Astrocyte of the cerebellum (primary cell): ENCODE data around the gene CKLF.
"Not testable (repeated sequence)": the region's sequence is repeated elsewhere in the genome, so short reads cannot be mapped to it uniquely, and the experiment has no call there.

ENCODE experiments used
- DNase-seq: peaks from one replicate; pipeline ENCODE4 v3.0.0-alpha.2; 2011; ENCODE audit warnings: low read depth
- H3K4me3 ChIP-seq: 2 replicates; pipeline ENCODE4 v1.5.1; 2011; ENCODE audit warnings: mild to moderate bottlenecking, low read depth, low read length, moderate library complexity
- CTCF ChIP-seq: IDR thresholded peaks from 2 replicates; pipeline ENCODE4 v1.5.1; 2012; ENCODE audit warnings: low read length, low read depth, moderate library complexity, mild to moderate bottlenecking; ENCODE audit errors: missing control alignments
- in situ Hi-C: cut with HindIII; loops from 2 replicates; pipeline ENCODE4 v1.10.0; 2017; ENCODE audit warnings: low sequenced_read_pairs

The CKLF gene

GRCh38 chr16:66562409-66562808 lies 10.0 kb downstream of the CKLF start:
- DNase-seq: no peak
- in situ Hi-C loops: no loop called here
- no peak for TF ChIP-seq CTCF
- H3K4me3 ChIP-seq: no peak overlapping the region

- no peak for TF ChIP-seq CTCF
- H3K4me3 ChIP-seq: no peak overlapping the region
- in situ Hi-C loops: no loop called here
- DNase-seq: no peak
Measured at GRCh38 chr16:66562986-66563385, 10.6 kb downstream of the CKLF start.

GRCh38 chr16:66563574-66564334 lies 11.4 kb downstream of the CKLF start:
- no peak overlapping the region for H3K4me3 ChIP-seq
- no peak for TF ChIP-seq CTCF
- DNase-seq: no peak
- in situ Hi-C loops: no loop called here

GRCh38 chr16:66566051-66566901 lies 13.9 kb downstream of the CKLF start, which contains the start of gene CMTM1:
TSS of gene CMTM1 (plus strand) at chr16:66566439. CDS start at chr16:66566514, 75 bp downstream.
- DNase-seq: no peak
- TF ChIP-seq CTCF: no peak
- no peak within 1 kb of the TSS for H3K4me3 ChIP-seq
- in situ Hi-C loops: no loop called here

GRCh38 chr16:66567270-66567669 lies 14.9 kb downstream of the CKLF start:
- H3K4me3 ChIP-seq, in situ Hi-C loops, DNase-seq: not testable (repeated sequence)

GRCh38 chr16:66568355-66568754 lies 16.0 kb downstream of the CKLF start:
- in situ Hi-C loops: no loop called here
- no peak for TF ChIP-seq CTCF
- no peak for DNase-seq
- no peak overlapping the region for H3K4me3 ChIP-seq

- in situ Hi-C loops: no loop called here
- TF ChIP-seq CTCF: no peak
- no peak for DNase-seq
- H3K4me3 ChIP-seq: no peak overlapping the region
Measured at GRCh38 chr16:66569131-66569530, 16.8 kb downstream of the CKLF start.
